Renal pelvis (tissue), 12 donors: ENCODE data around the gene NR2F6. TPM values are rescaled to one million over a fixed set of nuclear protein-coding genes. Genes with fewer than 3 reads are reported as not detected.
A peak's percentile ranks its signal among the peaks of the same experiment; 100 is the strongest.
"Not testable (repeated sequence)": the region's sequence is repeated elsewhere in the genome, so short reads cannot be mapped to it uniquely, and the experiment has no call there.

Source experiments
- DNase-seq: peaks from one replicate; pipeline ENCODE4 v3.0.0-alpha.2; 2013
- long read RNA-seq, 16 experiments: transcript quantifications; one replicate each; lab custom pipeline, GENCODE V29; 2026
- polyA plus RNA-seq, 3 donors: library from polyadenylated mRNA; unstranded; fragments of 120-200 nt; gene quantifications; one replicate each; pipeline ENCODE4 v1.2.1, GENCODE V29; 2013; ENCODE audit not compliant: insufficient read length in 3 of 3

The NR2F6 gene
- polyA plus RNA-seq = 10 to 100 TPM; 45.9 to 70.9 (median 56.8) TPM
- long read RNA-seq, donor 1, transcript NR2F6-201 (4 exons, 2,404 nt) = major isoform, 53 of 67 reads
- long read RNA-seq, donor 1, partial matches to known transcripts = 14 of 67 reads
- long read RNA-seq, donor 1, other reads (novel, unspliced or antisense) = 0 of 67 reads
- long read RNA-seq, donor 2, transcript NR2F6-201 (4 exons, 2,404 nt) = major isoform, 44 of 59 reads
- long read RNA-seq, donor 2, partial matches to known transcripts = 15 of 59 reads
- long read RNA-seq, donor 2, other reads (novel, unspliced or antisense) = 0 of 59 reads
- long read RNA-seq, donor 3, transcript NR2F6-201 (4 exons, 2,404 nt) = major isoform, 35 of 48 reads
- long read RNA-seq, donor 3, partial matches to known transcripts = 13 of 48 reads
- long read RNA-seq, donor 3, other reads (novel, unspliced or antisense) = 0 of 48 reads
- long read RNA-seq, donor 4, transcript NR2F6-201 (4 exons, 2,404 nt) = major isoform, 39 of 55 reads
- long read RNA-seq, donor 4, partial matches to known transcripts = 16 of 55 reads
- long read RNA-seq, donor 4, other reads (novel, unspliced or antisense) = 0 of 55 reads
- long read RNA-seq, donor 5, transcript NR2F6-201 (4 exons, 2,404 nt) = major isoform, 31 of 31 reads
- long read RNA-seq, donor 5, partial matches to known transcripts = 0 of 31 reads
- long read RNA-seq, donor 5, other reads (novel, unspliced or antisense) = 0 of 31 reads
- long read RNA-seq, donor 6, transcript NR2F6-201 (4 exons, 2,404 nt) = major isoform, 46 of 56 reads
- long read RNA-seq, donor 6, partial matches to known transcripts = 10 of 56 reads
- long read RNA-seq, donor 6, other reads (novel, unspliced or antisense) = 0 of 56 reads
- long read RNA-seq, donor 7, transcript NR2F6-201 (4 exons, 2,404 nt) = major isoform, 67 of 100 reads
- long read RNA-seq, donor 7, partial matches to known transcripts = 33 of 100 reads
- long read RNA-seq, donor 7, other reads (novel, unspliced or antisense) = 0 of 100 reads
- long read RNA-seq, donor 8, transcript NR2F6-201 (4 exons, 2,404 nt) = major isoform, 8 of 26 reads
- long read RNA-seq, donor 8, partial matches to known transcripts = 18 of 26 reads
- long read RNA-seq, donor 8, other reads (novel, unspliced or antisense) = 0 of 26 reads
- long read RNA-seq, donor 9, transcript NR2F6-201 (4 exons, 2,404 nt) = major isoform, 36 of 74 reads
- long read RNA-seq, donor 9, partial matches to known transcripts = 38 of 74 reads
- long read RNA-seq, donor 9, other reads (novel, unspliced or antisense) = 0 of 74 reads
- long read RNA-seq, donor 10, transcript NR2F6-201 (4 exons, 2,404 nt) = major isoform, 55 of 94 reads
- long read RNA-seq, donor 10, partial matches to known transcripts = 39 of 94 reads
- long read RNA-seq, donor 10, other reads (novel, unspliced or antisense) = 0 of 94 reads
- long read RNA-seq, donor 11, transcript NR2F6-201 (4 exons, 2,404 nt) = major isoform, 40 of 54 reads
- long read RNA-seq, donor 11, partial matches to known transcripts = 14 of 54 reads
- long read RNA-seq, donor 11, other reads (novel, unspliced or antisense) = 0 of 54 reads
- long read RNA-seq, donor 12, transcript NR2F6-201 (4 exons, 2,404 nt) = major isoform, 60 of 115 reads
- long read RNA-seq, donor 12, partial matches to known transcripts = 55 of 115 reads
- long read RNA-seq, donor 12, other reads (novel, unspliced or antisense) = 0 of 115 reads
- long read RNA-seq, donor 13, transcript NR2F6-201 (4 exons, 2,404 nt) = major isoform, 30 of 40 reads
- long read RNA-seq, donor 13, partial matches to known transcripts = 10 of 40 reads
- long read RNA-seq, donor 13, other reads (novel, unspliced or antisense) = 0 of 40 reads
- long read RNA-seq, donor 14 = 0 reads
- long read RNA-seq, donor 15 = 0 reads
- long read RNA-seq, donor 16, transcript NR2F6-201 (4 exons, 2,404 nt) = major isoform, 32 of 53 reads
- long read RNA-seq, donor 16, partial matches to known transcripts = 21 of 53 reads
- long read RNA-seq, donor 16, other reads (novel, unspliced or antisense) = 0 of 53 reads

DNA sequence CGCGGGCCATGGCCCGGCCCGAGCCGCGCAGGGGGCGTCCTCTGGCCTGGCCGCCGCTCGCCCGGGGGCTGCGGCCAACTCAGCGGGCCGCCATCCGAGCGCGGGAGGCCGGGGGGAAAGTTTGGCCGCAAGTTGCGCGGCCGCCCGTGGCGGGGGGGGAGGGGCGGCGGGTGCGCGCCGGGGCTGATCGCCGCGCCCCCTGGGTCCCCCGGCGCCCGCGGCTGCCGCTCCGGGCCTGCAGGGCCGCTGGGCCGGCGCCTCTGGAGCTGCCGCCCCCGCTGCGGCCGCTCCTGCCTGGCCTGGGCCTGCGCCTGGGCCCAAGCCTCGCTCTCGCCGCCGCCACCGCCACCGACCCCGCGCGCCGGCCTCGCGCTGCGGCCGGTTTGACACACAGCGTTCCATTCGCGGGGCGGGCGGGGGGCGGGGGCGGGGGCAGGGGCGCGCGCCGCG, at the start of gene NR2F6:
Gene NR2F6, minus strand, starts transcription at position 385 of the 450 bp plus-strand sequence. CDS start 699 bp downstream, outside the sequence.
- no peak for DNase-seq

DNA sequence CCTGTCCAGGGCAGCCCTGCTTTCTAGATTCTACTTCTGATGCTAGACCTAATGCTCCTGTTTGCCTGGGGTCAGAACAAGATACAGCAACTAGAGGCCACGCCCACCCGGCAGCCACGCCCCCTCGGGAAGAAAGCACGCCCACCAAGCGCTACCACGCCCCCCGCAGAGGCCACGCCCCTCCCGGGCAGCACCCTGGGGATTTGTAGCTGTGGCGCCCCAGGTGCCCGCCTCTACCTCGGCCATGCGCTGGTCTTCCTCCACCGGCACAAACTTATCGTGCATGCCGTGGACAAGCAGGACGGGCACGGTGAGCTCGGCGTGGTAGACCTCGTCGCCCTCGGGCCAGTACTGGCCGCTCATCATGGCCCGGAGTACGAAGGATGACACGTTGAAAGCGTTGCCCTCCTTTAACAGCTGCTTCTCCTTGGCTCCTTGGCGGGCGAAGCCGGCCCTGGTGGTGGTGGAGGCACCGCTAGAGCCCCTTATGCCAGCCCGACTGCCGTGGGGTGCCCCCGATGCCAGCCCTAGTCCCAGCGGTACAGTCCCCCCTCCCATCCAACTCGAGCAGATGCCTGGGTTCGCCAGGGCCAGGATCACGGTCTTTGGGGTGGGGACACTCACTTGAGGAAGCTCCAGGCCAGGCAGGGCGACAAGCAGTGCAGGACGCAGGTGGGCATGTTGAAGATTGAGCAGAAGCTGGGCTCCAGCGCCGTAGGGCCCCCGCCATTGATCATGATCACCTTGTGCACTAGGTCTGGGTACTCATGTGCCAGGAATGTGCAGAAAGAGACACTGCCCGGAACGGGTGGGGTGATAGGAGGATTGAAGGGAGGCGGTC, 48.6 kb upstream of the NR2F6 start:
- DNase-seq = no peak

DNA sequence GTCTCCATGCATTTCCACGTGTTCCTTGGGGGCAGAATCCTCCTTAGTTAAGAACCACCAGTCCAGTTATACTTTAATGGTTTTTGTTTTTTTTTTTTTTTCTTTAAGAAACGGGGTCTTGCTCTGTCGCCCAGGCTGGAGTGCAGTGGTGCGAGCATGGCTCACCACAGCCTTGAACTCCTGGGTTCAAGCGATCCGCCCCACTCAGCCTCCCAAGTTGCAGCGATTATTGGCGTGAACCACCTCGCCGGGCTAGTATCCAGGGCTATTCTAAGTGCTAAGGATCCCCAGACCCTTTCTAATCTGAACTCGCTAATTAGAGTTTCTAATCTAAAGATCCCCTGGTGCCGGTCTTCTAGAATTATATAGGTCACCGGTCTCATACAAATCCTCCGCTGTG, 47.9 kb upstream of the NR2F6 start:
- no peak for DNase-seq

DNA sequence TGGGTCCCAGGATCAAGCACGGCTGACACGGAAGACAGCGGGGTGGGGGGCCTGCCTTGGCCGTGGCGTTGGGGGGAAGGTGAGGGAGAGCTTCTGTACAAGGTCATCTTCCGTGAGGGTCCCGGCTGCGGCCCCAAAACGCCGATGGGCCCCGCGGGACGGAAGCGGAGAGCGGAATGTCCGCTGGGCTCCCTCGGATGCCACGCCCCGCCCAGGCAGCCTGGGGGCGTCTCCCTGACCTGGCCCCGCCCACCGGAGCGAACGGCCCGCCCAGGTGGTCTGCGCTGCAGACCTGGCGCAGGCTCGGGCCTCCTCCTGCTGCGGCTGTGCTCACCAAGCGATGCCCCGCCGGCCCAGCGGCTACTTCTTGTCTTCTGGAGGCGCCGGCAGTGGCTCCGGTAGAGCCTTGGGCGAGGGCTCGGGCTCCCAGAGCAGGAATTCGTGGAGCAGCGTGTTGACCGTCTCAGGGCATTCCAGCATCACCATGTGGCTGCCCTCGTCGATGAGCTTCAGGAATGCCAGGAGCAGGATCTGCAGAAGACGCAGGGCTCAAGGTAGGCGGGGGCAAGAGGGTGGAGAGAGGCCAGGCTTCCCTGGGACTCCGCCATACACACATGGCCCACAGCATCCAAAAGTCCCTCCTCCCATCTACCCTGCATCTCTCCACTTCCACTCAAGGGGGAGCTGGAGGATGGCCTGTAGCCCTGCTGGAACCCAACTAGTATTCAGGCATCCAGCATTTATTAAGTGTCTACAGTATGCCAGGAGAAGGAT, 46.8 kb upstream of the NR2F6 start:
- DNase-seq = peak; percentile 72

DNA sequence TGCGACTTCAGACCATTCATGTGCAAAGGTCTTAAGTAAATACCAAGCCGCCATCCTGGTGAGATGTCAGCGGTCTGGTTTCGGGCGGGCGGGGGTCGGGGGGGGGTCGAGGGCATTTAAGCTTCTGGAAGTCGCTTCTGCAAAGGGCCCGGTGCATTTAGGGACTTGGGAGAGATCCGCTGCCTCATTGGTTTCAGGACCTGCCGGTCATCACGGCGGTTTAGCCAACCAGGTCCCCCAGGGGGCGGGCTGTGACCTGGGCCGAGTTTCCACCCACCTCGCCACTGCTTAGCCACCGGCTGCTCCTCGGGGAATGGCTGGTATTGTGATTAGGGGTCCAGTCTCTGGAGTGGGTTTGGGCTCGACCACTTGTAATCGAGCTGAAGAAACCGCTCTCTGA, 43.8 kb upstream of the NR2F6 start:
- peak; percentile 74 for DNase-seq

GRCh38 chr19:17286752-17287151, 41.0 kb upstream of the NR2F6 start:
- no peak for DNase-seq

DNA sequence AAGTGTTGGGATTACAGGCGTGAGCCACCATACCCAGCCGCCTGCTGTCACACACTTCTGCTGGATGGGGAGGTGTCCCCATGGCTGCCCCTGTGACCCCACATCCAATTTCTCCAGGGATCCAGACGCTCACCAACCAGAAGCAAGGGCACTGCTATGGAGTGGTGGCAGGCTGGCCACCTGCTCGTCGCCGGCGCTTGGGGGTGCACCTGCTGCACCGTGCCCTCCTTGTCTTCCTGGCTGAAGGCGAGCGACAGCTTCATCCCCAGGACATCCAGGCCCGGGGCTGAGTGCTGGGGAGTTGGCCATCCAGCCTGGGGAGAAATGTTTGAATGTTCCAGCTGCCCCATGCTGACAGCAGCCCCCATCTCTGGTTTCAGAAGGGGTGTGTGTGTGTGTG, 40.5 kb upstream of the NR2F6 start:
- no peak for DNase-seq

DNA sequence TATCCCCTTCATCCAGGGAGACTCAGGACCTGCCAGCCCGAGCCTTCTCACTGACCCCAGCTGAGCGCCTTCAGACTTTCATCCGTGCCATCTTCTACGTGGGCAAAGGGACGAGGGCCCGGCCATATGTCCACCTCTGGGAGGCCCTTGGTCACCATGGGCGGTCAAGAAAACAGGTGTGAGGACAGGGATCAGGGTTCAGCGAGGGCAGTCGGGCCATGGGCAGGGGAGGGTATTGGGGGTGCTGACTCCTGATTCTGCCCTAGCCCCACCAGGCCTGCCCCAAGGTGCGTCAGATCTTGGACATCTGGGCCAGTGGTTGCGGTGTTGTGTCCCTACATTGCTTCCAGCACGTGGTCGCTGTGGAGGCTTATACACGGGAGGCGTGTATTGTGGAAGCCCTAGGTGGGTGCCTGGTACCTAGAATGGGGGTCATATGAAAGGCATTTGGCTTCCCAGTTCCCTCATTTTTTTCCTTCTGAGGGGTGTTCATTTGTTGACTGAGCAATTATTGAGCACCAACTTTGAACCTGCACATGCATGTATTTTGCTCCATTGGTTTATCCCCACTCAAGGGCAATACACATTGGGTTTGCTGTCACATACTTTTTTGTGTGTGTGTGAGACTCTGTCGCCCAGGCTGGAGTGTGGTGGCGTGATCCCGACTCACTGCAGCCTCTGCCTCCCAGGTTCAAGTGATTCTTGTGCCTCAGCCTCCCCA, 39.9 kb upstream of the NR2F6 start:
- DNase-seq = no peak

DNA sequence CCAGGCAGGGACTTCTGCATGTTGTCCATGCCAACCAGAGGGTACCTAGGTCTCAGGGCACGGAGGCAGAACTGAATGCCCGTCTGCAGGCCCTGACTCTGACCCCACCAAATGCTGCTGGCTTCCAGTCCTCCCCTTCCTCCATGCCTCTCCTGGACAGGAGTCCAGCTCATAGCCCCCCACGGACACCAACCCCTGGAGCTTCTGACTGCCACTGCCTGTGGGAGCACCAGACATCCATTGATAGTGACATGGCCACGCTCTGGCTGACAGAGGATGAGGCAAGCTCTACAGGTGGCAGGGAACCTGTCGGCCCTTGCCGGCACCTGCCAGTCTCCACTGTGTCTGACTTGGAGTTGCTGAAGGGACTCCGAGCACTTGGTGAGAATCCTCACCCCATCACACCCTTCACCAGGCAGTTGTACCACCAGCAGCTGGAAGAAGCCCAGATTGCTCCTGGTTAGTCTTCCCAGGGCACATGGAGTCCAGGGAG, 37.8 kb upstream of the NR2F6 start:
- DNase-seq = no peak

DNA sequence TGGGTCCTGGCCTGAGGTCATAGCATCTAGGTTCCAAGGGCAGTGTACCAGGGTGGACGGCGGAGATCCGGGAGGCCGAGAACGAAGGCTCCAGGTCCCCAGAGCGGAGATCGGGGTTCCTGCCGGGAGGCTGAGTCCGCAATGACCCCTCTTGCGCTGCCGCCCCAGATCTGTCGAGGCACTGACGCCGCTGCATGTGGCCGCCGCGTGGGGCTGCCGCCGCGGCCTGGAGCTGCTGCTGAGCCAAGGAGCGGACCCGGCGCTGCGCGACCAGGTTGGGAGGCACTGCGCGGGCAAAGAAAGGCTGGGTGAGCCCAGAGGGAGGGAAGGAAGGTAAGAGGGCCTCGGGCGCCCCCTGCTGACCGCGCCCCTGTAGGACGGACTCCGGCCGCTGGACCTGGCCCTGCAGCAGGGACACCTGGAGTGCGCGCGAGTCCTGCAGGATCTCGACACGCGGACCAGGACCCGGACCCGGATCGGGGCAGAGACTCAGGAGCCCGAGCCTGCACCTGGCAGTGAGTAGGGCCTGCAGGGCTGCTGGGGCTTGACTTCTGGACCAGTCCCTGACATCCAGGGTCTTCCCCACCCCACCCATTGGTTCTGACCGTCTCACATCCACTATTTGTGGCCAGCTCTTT, 36.9 kb upstream of the NR2F6 start:
- DNase-seq = peak; percentile 81

DNA sequence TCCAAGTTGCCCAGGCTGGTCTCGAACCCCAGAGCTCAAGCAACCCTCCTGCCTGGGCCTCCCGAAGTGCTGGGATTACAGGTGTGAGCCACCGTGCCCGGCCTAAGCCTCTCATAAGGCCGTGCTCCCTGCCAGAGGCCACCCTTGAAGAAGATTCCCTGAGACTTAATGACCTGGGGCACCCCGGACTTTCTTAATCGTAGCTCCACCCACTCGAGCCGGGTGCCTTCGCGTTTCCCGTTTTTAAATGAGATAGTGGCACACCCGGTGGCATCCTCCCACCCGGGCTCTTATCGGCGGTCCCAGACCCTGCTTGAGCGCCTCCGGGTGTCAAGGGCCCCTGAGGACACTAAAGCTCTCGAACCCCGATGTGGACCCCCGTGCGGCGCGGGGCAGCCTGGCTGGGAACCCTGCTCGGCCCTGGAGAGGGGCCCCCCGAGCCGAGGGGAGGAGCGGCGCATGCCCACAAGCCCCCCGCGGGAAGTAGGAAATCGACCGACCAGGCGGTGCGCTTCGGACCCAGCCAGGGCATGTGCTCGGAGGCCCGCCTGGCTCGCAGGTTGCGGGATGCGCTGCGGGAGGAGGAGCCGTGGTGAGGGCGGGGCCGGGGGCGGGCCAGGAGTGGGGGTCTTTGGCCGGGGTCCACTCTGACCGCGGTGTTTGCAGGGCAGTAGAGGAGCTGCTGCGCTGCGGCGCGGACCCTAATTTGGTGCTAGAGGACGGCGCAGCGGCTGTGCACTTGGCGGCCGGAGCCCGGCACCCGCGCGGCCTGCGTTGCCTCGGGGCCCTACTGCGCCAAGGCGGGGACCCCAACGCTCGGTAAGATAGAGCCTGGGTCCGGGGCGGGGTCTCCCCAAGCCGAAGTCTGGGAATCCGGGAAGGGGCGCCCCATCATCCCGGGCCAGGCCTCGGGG, 35.9 kb upstream of the NR2F6 start, which contains the start of gene ANKLE1:
Gene ANKLE1, plus strand, starts transcription at position 511 of the 914 bp plus-strand sequence. Its CDS starts 20 bp downstream, at position 531.
- DNase-seq = no peak

DNA sequence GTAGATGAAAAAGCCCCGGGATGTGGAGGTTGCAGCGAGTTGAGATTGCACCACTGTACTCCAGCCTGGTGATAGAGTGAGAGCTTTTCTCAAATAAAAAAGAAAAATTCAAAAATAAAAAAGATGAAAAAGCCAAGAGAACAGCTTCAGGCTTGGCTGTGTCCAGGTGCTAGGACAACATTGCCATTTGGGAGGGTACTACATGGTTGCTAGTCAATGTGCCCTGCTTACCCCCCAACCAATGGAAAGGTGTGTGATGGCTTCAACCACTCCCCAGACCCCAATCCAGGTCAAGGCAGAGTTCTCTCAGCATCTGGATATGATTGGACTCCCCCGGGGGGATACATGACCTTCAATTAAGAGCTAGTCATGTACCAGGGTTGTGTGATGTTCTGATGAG, 33.7 kb upstream of the NR2F6 start:
- DNase-seq = no peak

GRCh38 chr19:17275441-17276175, 29.9 kb upstream of the NR2F6 start:
- DNase-seq = no peak

GRCh38 chr19:17274892-17275291, 29.2 kb upstream of the NR2F6 start:
- DNase-seq = not testable (repeated sequence)

DNA sequence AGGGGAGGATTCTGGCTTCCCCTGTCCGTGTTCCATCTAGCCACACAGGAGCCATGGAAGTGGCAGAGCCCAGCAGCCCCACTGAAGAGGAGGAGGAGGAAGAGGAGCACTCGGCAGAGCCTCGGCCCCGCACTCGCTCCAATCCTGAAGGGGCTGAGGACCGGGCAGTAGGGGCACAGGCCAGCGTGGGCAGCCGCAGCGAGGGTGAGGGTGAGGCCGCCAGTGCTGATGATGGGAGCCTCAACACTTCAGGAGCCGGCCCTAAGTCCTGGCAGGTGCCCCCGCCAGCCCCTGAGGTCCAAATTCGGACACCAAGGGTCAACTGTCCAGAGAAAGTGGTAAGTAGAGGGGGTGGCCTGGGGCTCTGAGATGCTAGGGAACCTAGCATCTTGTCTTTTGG, 23.0 kb upstream of the NR2F6 start:
- DNase-seq = no peak
